ENCODE results near the gene ARHGEF28.

ARHGEF28 gene

GRCh38 chr5:73686912-73687311 lies 60.9 kb downstream of the ARHGEF28 start:
- Histone ChIP-seq H3K27ac (ENCODE audit: low read length) (no peak overlapping the region), H3K9ac (ENCODE audit: low read length) (no peak overlapping the region), H3K4me1 (ENCODE audit: control insufficient read depth, low read depth, low read length) (no peaks in the 10 kb centered on the region), H3K27me3 (ENCODE audit: control insufficient read depth, insufficient read depth, low read length) (no peaks in the 10 kb centered on the region), H3K4me3 (ENCODE audit: low read length) (no peak overlapping the region), H3K9me3 (ENCODE audit: control insufficient read depth, low read depth, low read length) (no peaks in the 10 kb centered on the region), H3K36me3 (ENCODE audit: control insufficient read depth, low read depth, low read length) (no peaks in the 10 kb centered on the region)

GRCh38 chr5:73687357-73687756 lies 61.4 kb downstream of the ARHGEF28 start:
- Histone ChIP-seq H3K4me3 (ENCODE audit: low read length) (no peak overlapping the region), H3K9ac (ENCODE audit: low read length) (no peak overlapping the region), H3K4me1 (ENCODE audit: control insufficient read depth, low read depth, low read length) (no peaks in the 10 kb centered on the region), H3K27ac (ENCODE audit: low read length) (no peak overlapping the region), H3K9me3 (ENCODE audit: control insufficient read depth, low read depth, low read length) (no peaks in the 10 kb centered on the region), H3K36me3 (ENCODE audit: control insufficient read depth, low read depth, low read length) (no peaks in the 10 kb centered on the region), H3K27me3 (ENCODE audit: control insufficient read depth, insufficient read depth, low read length) (no peaks in the 10 kb centered on the region)

GRCh38 chr5:73690015-73690414 lies 64.0 kb downstream of the ARHGEF28 start:
- H3K9ac ChIP-seq (ENCODE audit: low read length): no peak overlapping the region
- H3K9me3 ChIP-seq (ENCODE audit: control insufficient read depth, low read depth, low read length): no peaks in the 10 kb centered on the region
- no peak overlapping the region for H3K4me3 ChIP-seq (ENCODE audit: low read length)
- no peaks in the 10 kb centered on the region for H3K36me3 ChIP-seq (ENCODE audit: control insufficient read depth, low read depth, low read length)
- H3K4me1 ChIP-seq (ENCODE audit: control insufficient read depth, low read depth, low read length): peaks cover 17% of the 10 kb centered on the region
- no peak overlapping the region for H3K27ac ChIP-seq (ENCODE audit: low read length)
- H3K27me3 ChIP-seq (ENCODE audit: control insufficient read depth, insufficient read depth, low read length): no peaks in the 10 kb centered on the region

- H3K27ac ChIP-seq (ENCODE audit: low read length): no peak overlapping the region
These were observed 65.5 kb downstream of the ARHGEF28 start for GRCh38 chr5:73691302-73692080.

GRCh38 chr5:73692166-73692640 lies 66.2 kb downstream of the ARHGEF28 start:
- Histone ChIP-seq H3K27ac (ENCODE audit: low read length) (no peak overlapping the region), H3K9me3 (ENCODE audit: control insufficient read depth, low read depth, low read length) (no peaks in the 10 kb centered on the region), H3K4me3 (ENCODE audit: low read length) (no peak overlapping the region), H3K27me3 (ENCODE audit: control insufficient read depth, insufficient read depth, low read length) (no peaks in the 10 kb centered on the region), H3K4me1 (ENCODE audit: control insufficient read depth, low read depth, low read length) (peaks cover 17% of the 10 kb centered on the region), H3K36me3 (ENCODE audit: control insufficient read depth, low read depth, low read length) (no peaks in the 10 kb centered on the region), H3K9ac (ENCODE audit: low read length) (no peak overlapping the region)

More at GRCh38 chr5:73691302-73692080, 65.5 kb downstream of the ARHGEF28 start:
- Histone ChIP-seq H3K4me1 (ENCODE audit: control insufficient read depth, low read depth, low read length) (peaks cover 17% of the 10 kb centered on the region), H3K4me3 (ENCODE audit: low read length) (no peak overlapping the region), H3K27me3 (ENCODE audit: control insufficient read depth, insufficient read depth, low read length) (no peaks in the 10 kb centered on the region), H3K9me3 (ENCODE audit: control insufficient read depth, low read depth, low read length) (no peaks in the 10 kb centered on the region), H3K9ac (ENCODE audit: low read length) (no peak overlapping the region), H3K36me3 (ENCODE audit: control insufficient read depth, low read depth, low read length) (no peaks in the 10 kb centered on the region)

- H3K36me3 ChIP-seq (ENCODE audit: control insufficient read depth, low read depth, low read length): no peaks in the 10 kb centered on the region
- no peak overlapping the region for H3K9ac ChIP-seq (ENCODE audit: low read length)
- no peak overlapping the region for H3K27ac ChIP-seq (ENCODE audit: low read length)
- peaks cover 17% of the 10 kb centered on the region for H3K4me1 ChIP-seq (ENCODE audit: control insufficient read depth, low read depth, low read length)
- H3K27me3 ChIP-seq (ENCODE audit: control insufficient read depth, insufficient read depth, low read length): no peaks in the 10 kb centered on the region
- H3K4me3 ChIP-seq (ENCODE audit: low read length): no peak overlapping the region
- no peaks in the 10 kb centered on the region for H3K9me3 ChIP-seq (ENCODE audit: control insufficient read depth, low read depth, low read length)
These were observed 67.0 kb downstream of the ARHGEF28 start for GRCh38 chr5:73692981-73693380.

GRCh38 chr5:73693573-73694061 lies 67.6 kb downstream of the ARHGEF28 start:
- Histone ChIP-seq H3K9ac (ENCODE audit: low read length) (no peak overlapping the region), H3K27ac (ENCODE audit: low read length) (no peak overlapping the region), H3K4me3 (ENCODE audit: low read length) (no peak overlapping the region), H3K4me1 (ENCODE audit: control insufficient read depth, low read depth, low read length) (peaks cover 17% of the 10 kb centered on the region), H3K27me3 (ENCODE audit: control insufficient read depth, insufficient read depth, low read length) (no peaks in the 10 kb centered on the region), H3K9me3 (ENCODE audit: control insufficient read depth, low read depth, low read length) (no peaks in the 10 kb centered on the region), H3K36me3 (ENCODE audit: control insufficient read depth, low read depth, low read length) (no peaks in the 10 kb centered on the region)

- Histone ChIP-seq H3K9me3 (ENCODE audit: control insufficient read depth, low read depth, low read length) (no peaks in the 10 kb centered on the region), H3K36me3 (ENCODE audit: control insufficient read depth, low read depth, low read length) (no peaks in the 10 kb centered on the region), H3K4me1 (ENCODE audit: control insufficient read depth, low read depth, low read length) (peaks cover 17% of the 10 kb centered on the region), H3K27ac (ENCODE audit: low read length) (no peak overlapping the region), H3K4me3 (ENCODE audit: low read length) (no peak overlapping the region), H3K9ac (ENCODE audit: low read length) (no peak overlapping the region), H3K27me3 (ENCODE audit: control insufficient read depth, insufficient read depth, low read length) (no peaks in the 10 kb centered on the region)
These were observed 68.1 kb downstream of the ARHGEF28 start for GRCh38 chr5:73694089-73694488.

GRCh38 chr5:73698011-73698410 lies 72.0 kb downstream of the ARHGEF28 start:
- no peak overlapping the region for H3K27ac ChIP-seq (ENCODE audit: low read length)
- H3K9ac ChIP-seq (ENCODE audit: low read length): no peak overlapping the region
- no peaks in the 10 kb centered on the region for H3K27me3 ChIP-seq (ENCODE audit: control insufficient read depth, insufficient read depth, low read length)
- H3K9me3 ChIP-seq (ENCODE audit: control insufficient read depth, low read depth, low read length): no peaks in the 10 kb centered on the region
- peaks cover 17% of the 10 kb centered on the region for H3K4me1 ChIP-seq (ENCODE audit: control insufficient read depth, low read depth, low read length)
- no peak overlapping the region for H3K4me3 ChIP-seq (ENCODE audit: low read length)
- H3K36me3 ChIP-seq (ENCODE audit: control insufficient read depth, low read depth, low read length): no peaks in the 10 kb centered on the region

GRCh38 chr5:73701566-73701965 lies 75.6 kb downstream of the ARHGEF28 start:
- no peak overlapping the region for H3K9ac ChIP-seq (ENCODE audit: low read length)
- H3K4me3 ChIP-seq (ENCODE audit: low read length): no peak overlapping the region
- H3K4me1 ChIP-seq (ENCODE audit: control insufficient read depth, low read depth, low read length): no peaks in the 10 kb centered on the region
- no peak overlapping the region for H3K27ac ChIP-seq (ENCODE audit: low read length)
- H3K36me3 ChIP-seq (ENCODE audit: control insufficient read depth, low read depth, low read length): no peaks in the 10 kb centered on the region
- no peaks in the 10 kb centered on the region for H3K27me3 ChIP-seq (ENCODE audit: control insufficient read depth, insufficient read depth, low read length)
- H3K9me3 ChIP-seq (ENCODE audit: control insufficient read depth, low read depth, low read length): no peaks in the 10 kb centered on the region

- Histone ChIP-seq H3K4me1 (ENCODE audit: control insufficient read depth, low read depth, low read length) (no peaks in the 10 kb centered on the region), H3K27me3 (ENCODE audit: control insufficient read depth, insufficient read depth, low read length) (no peaks in the 10 kb centered on the region), H3K27ac (ENCODE audit: low read length) (no peak overlapping the region), H3K9me3 (ENCODE audit: control insufficient read depth, low read depth, low read length) (no peaks in the 10 kb centered on the region), H3K4me3 (ENCODE audit: low read length) (no peak overlapping the region), H3K36me3 (ENCODE audit: control insufficient read depth, low read depth, low read length) (no peaks in the 10 kb centered on the region), H3K9ac (ENCODE audit: low read length) (no peak overlapping the region)
These were observed 76.5 kb downstream of the ARHGEF28 start for GRCh38 chr5:73702534-73702933.

GRCh38 chr5:73702951-73703350 lies 77.0 kb downstream of the ARHGEF28 start:
- Histone ChIP-seq H3K27me3 (ENCODE audit: control insufficient read depth, insufficient read depth, low read length) (no peaks in the 10 kb centered on the region), H3K9ac (ENCODE audit: low read length) (no peak overlapping the region), H3K4me3 (ENCODE audit: low read length) (no peak overlapping the region), H3K36me3 (ENCODE audit: control insufficient read depth, low read depth, low read length) (no peaks in the 10 kb centered on the region), H3K4me1 (ENCODE audit: control insufficient read depth, low read depth, low read length) (no peaks in the 10 kb centered on the region), H3K27ac (ENCODE audit: low read length) (no peak overlapping the region), H3K9me3 (ENCODE audit: control insufficient read depth, low read depth, low read length) (no peaks in the 10 kb centered on the region)

All from iPS-18a (cell line).